Naive thymus-derived CD8-positive, alpha-beta T cell (primary cell): Measurements from ENCODE around the gene RIPK1. TPM values are rescaled to one million over a fixed set of nuclear protein-coding genes. Genes with fewer than 3 reads are reported as not detected.
"Not testable (repeated sequence)": the region's sequence is repeated elsewhere in the genome, so short reads cannot be mapped to it uniquely, and the experiment has no call there.

ENCODE experiments used
- ATAC-seq, 2 donors: fragments of 150-1000 bp; cut with Tn5 transposase in 1 of 2; sonication (Bioruptor Pico), chemical (Tn5 transposase) in 1 of 2; 1 replicate in 1 of 2; 2 replicates in 1 of 2; pipeline ENCODE4 v1.10.0; 2021; ENCODE audit warnings: mild to moderate bottlenecking in 2 of 2, moderate library complexity in 2 of 2
- POLR2A ChIA-PET: fragments of 350-600 bp; sonication (Branson Sonifier 250); formaldehyde crosslinking; loops from one replicate; lab custom pipeline; 2021; ENCODE audit warnings: antibody characterized with exemption; lab: Charles Lee
- DNase-seq, 10 donors: peaks; one replicate each; pipeline versions ENCODE4 v3.0.0 to v3.0.0-alpha.2; 2020 to 2022
- H3K27ac Mint-ChIP-seq, 10 donors: one replicate each; pipeline ENCODE4 v1.8.0; 2020 to 2022; ENCODE audit warnings: mild to moderate bottlenecking in 10 of 10, mixed read lengths in 10 of 10, moderate library complexity in 4 of 10, inconsistent platforms in 1 of 10
- H3K27me3 Mint-ChIP-seq, 5 donors: one replicate each; pipeline ENCODE4 v1.8.0; 2021 to 2022; ENCODE audit warnings: mixed read lengths in 5 of 5
- H3K36me3 Mint-ChIP-seq, 3 donors: one replicate each; pipeline ENCODE4 v1.8.0; 2020 to 2022; ENCODE audit warnings: mixed read lengths in 3 of 3, mild to moderate bottlenecking in 2 of 3, inconsistent platforms in 1 of 3
- H3K4me1 Mint-ChIP-seq, 4 donors: one replicate each; pipeline ENCODE4 v1.8.0; 2021 to 2022; ENCODE audit warnings: mixed read lengths in 4 of 4
- H3K4me3 Mint-ChIP-seq, 10 donors: one replicate each; pipeline ENCODE4 v1.8.0; 2020 to 2022; ENCODE audit warnings: mild to moderate bottlenecking in 10 of 10, mixed read lengths in 10 of 10, moderate library complexity in 6 of 10, inconsistent platforms in 1 of 10
- H3K9me3 Mint-ChIP-seq, 9 donors: one replicate each; pipeline ENCODE4 v1.8.0; 2020 to 2022; ENCODE audit warnings: mixed read lengths in 9 of 9, mild to moderate bottlenecking in 3 of 9, inconsistent platforms in 1 of 9, moderate library complexity in 1 of 9
- polyA plus RNA-seq, 3 donors: library from polyadenylated mRNA; unstranded; fragments of 300-500 nt; fragmentation: Illumina TruSeq; gene quantifications; one replicate each; pipeline ENCODE4 v1.2.3, GENCODE V29; 2021
- total RNA-seq, 8 experiments: library from RNA in 2 of 8; stranded (reverse) in 2 of 8; gene quantifications; one replicate each; pipeline ENCODE4 v1.2.3 and lab custom pipeline; 2021 to 2026

Gene RIPK1
- total and polyA plus RNA-seq, 5 experiments from 2014 or later: 9.5 to 35.3 (median 17.5) TPM

GRCh38 chr6:3032986-3033385 lies 35.3 kb upstream of the RIPK1 start:
- H3K27me3 Mint-ChIP-seq: peaks cover 0 to 14% (median 3%) of the 10 kb centered on the region in 5 donors
- H3K9me3 Mint-ChIP-seq: no peaks in the 10 kb centered on the region
- POLR2A ChIA-PET: interaction anchor here (0.5 to 1.4 kb wide), 2 partner anchors 33 to 130 kb away, joined by 3 read pairs; partner anchors contain the start of gene NQO2
- H3K4me3 Mint-ChIP-seq: no peak overlapping the region
- no peak for ATAC-seq
- H3K36me3 Mint-ChIP-seq: peaks cover 0 to 3% (median 0%) of the 10 kb centered on the region in 3 donors
- H3K4me1 Mint-ChIP-seq: peaks cover 3 to 16% (median 9%) of the 10 kb centered on the region in 4 donors
- no peak overlapping the region for H3K27ac Mint-ChIP-seq
- no peak for DNase-seq

- Mint-ChIP-seq H3K4me3 (no peak overlapping the region), H3K36me3 (peaks cover 0 to 3% (median 0%) of the 10 kb centered on the region in 3 donors), H3K27ac (no peak overlapping the region), H3K4me1 (peaks cover under 1 to 9% (median 3%) of the 10 kb centered on the region in 4 donors), H3K27me3 (peaks cover 0 to 14% (median 3%) of the 10 kb centered on the region in 5 donors), H3K9me3 (no peaks in the 10 kb centered on the region)
- ATAC-seq (no peak), DNase-seq (no peak)
- POLR2A ChIA-PET: no interaction called here
These were observed 34.6 kb upstream of the RIPK1 start for GRCh38 chr6:3033652-3034051.

GRCh38 chr6:3035397-3035796 lies 32.9 kb upstream of the RIPK1 start:
- ATAC-seq (no peak), DNase-seq (no peak)
- Mint-ChIP-seq H3K36me3 (peaks cover 0 to 3% (median 0%) of the 10 kb centered on the region in 3 donors), H3K27ac (no peak overlapping the region), H3K9me3 (no peaks in the 10 kb centered on the region), H3K4me1 (peaks cover 0 to 6% (median 1%) of the 10 kb centered on the region in 4 donors), H3K4me3 (no peak overlapping the region), H3K27me3 (peaks cover 0 to 12% (median 0%) of the 10 kb centered on the region in 5 donors)
- POLR2A ChIA-PET: interaction anchor here (1.4 to 1.8 kb wide), 2 partner anchors 13 to 18 kb away, joined by 3 to 4 read pairs; no protein-coding TSS in a partner anchor

- H3K27me3 Mint-ChIP-seq: peaks cover 0 to 4% (median 0%) of the 10 kb centered on the region in 5 donors
- POLR2A ChIA-PET: interaction anchor here (1.4 to 1.8 kb wide), 2 partner anchors 11 to 16 kb away, joined by 3 to 4 read pairs; no protein-coding TSS in a partner anchor
- no peaks in the 10 kb centered on the region for H3K9me3 Mint-ChIP-seq
- ATAC-seq (no peak), DNase-seq (no peak)
- peaks cover 0 to 3% (median 0%) of the 10 kb centered on the region in 3 donors for H3K36me3 Mint-ChIP-seq
- H3K4me3 Mint-ChIP-seq: no peak overlapping the region
- H3K4me1 Mint-ChIP-seq: peaks cover 0 to 5% (median under 1%) of the 10 kb centered on the region in 4 donors
- H3K27ac Mint-ChIP-seq: no peak overlapping the region
These were observed 31.2 kb upstream of the RIPK1 start for GRCh38 chr6:3036861-3037637.

GRCh38 chr6:3037638-3038365 lies 30.5 kb upstream of the RIPK1 start:
- POLR2A ChIA-PET: no interaction called here

GRCh38 chr6:3039384-3039783 lies 28.9 kb upstream of the RIPK1 start:
- Mint-ChIP-seq H3K27me3 (peaks cover 0 to 2% (median 0%) of the 10 kb centered on the region in 5 donors), H3K9me3 (no peaks in the 10 kb centered on the region), H3K4me1 (peaks cover 0 to 1% (median 0%) of the 10 kb centered on the region in 4 donors), H3K27ac (no peak overlapping the region), H3K36me3 (peaks cover 0 to 3% (median 0%) of the 10 kb centered on the region in 3 donors), H3K4me3 (no peak overlapping the region)
- POLR2A ChIA-PET: interaction anchor here (1.3 kb wide), 1 partner anchor 14 kb away, joined by 3 read pairs; no protein-coding TSS in a partner anchor
- DNase-seq: no peak
- no peak for ATAC-seq

More at GRCh38 chr6:3037638-3038365, 30.5 kb upstream of the RIPK1 start:
- H3K27ac Mint-ChIP-seq: no peak overlapping the region
- peaks cover 0 to 3% (median 0%) of the 10 kb centered on the region in 3 donors for H3K36me3 Mint-ChIP-seq
- H3K4me3 Mint-ChIP-seq: no peak overlapping the region
- peaks cover 0 to 2% (median 0%) of the 10 kb centered on the region in 5 donors for H3K27me3 Mint-ChIP-seq
- peaks cover 0 to 1% (median 0%) of the 10 kb centered on the region in 4 donors for H3K4me1 Mint-ChIP-seq
- ATAC-seq (no peak), DNase-seq (no peak)
- H3K9me3 Mint-ChIP-seq: no peaks in the 10 kb centered on the region

GRCh38 chr6:3041147-3041546 lies 27.1 kb upstream of the RIPK1 start:
- POLR2A ChIA-PET: no interaction called here
- H3K27me3 Mint-ChIP-seq: peaks cover 0 to 1% (median 0%) of the 10 kb centered on the region in 5 donors
- no peak for ATAC-seq
- H3K4me1 Mint-ChIP-seq: no peaks in the 10 kb centered on the region
- no peaks in the 10 kb centered on the region for H3K36me3 Mint-ChIP-seq
- no peaks in the 10 kb centered on the region for H3K9me3 Mint-ChIP-seq
- no peak for DNase-seq
- H3K4me3 Mint-ChIP-seq: no peak overlapping the region
- no peak overlapping the region for H3K27ac Mint-ChIP-seq

GRCh38 chr6:3041606-3042005 lies 26.7 kb upstream of the RIPK1 start:
- H3K27ac Mint-ChIP-seq: no peak overlapping the region
- H3K9me3 Mint-ChIP-seq: no peaks in the 10 kb centered on the region
- POLR2A ChIA-PET: no interaction called here
- H3K27me3 Mint-ChIP-seq: peaks cover 0 to 1% (median 0%) of the 10 kb centered on the region in 5 donors
- H3K4me1 Mint-ChIP-seq: no peaks in the 10 kb centered on the region
- H3K4me3 Mint-ChIP-seq: no peak overlapping the region
- H3K36me3 Mint-ChIP-seq: no peaks in the 10 kb centered on the region
- ATAC-seq (no peak), DNase-seq (no peak)

GRCh38 chr6:3045369-3045768 lies 22.9 kb upstream of the RIPK1 start:
- POLR2A ChIA-PET: interaction anchor here (1.6 kb wide), 1 partner anchor 8 kb away, joined by 6 read pairs; no protein-coding TSS in a partner anchor
- no peak overlapping the region for H3K4me3 Mint-ChIP-seq
- ATAC-seq: no peak
- no peak for DNase-seq
- H3K27me3 Mint-ChIP-seq: peaks cover 0 to 9% (median 1%) of the 10 kb centered on the region in 5 donors
- H3K4me1 Mint-ChIP-seq: no peaks in the 10 kb centered on the region
- no peaks in the 10 kb centered on the region for H3K36me3 Mint-ChIP-seq
- H3K9me3 Mint-ChIP-seq: no peaks in the 10 kb centered on the region
- H3K27ac Mint-ChIP-seq: no peak overlapping the region

GRCh38 chr6:3045777-3046176 lies 22.5 kb upstream of the RIPK1 start:
- Mint-ChIP-seq H3K4me3 (no peak overlapping the region), H3K36me3 (no peaks in the 10 kb centered on the region), H3K9me3 (no peaks in the 10 kb centered on the region), H3K27ac (no peak overlapping the region), H3K4me1 (no peaks in the 10 kb centered on the region), H3K27me3 (peaks cover 0 to 9% (median 1%) of the 10 kb centered on the region in 5 donors)
- DNase-seq (no peak), ATAC-seq (no peak)
- POLR2A ChIA-PET: no interaction called here

- ATAC-seq (no peak), DNase-seq (no peak)
- Mint-ChIP-seq H3K9me3 (no peaks in the 10 kb centered on the region), H3K36me3 (no peaks in the 10 kb centered on the region), H3K4me1 (no peaks in the 10 kb centered on the region), H3K4me3 (no peak overlapping the region), H3K27ac (no peak overlapping the region), H3K27me3 (peaks cover 0 to 9% (median 1%) of the 10 kb centered on the region in 5 donors)
- POLR2A ChIA-PET: no interaction called here
These were observed 22.0 kb upstream of the RIPK1 start for GRCh38 chr6:3046295-3046694.

GRCh38 chr6:3048009-3048408 lies 20.3 kb upstream of the RIPK1 start:
- POLR2A ChIA-PET: interaction anchor here (1.0 kb wide), 1 partner anchor 12 kb away, joined by 3 read pairs; no protein-coding TSS in a partner anchor
- not testable (repeated sequence) for H3K27ac Mint-ChIP-seq, H3K27me3 Mint-ChIP-seq, H3K9me3 Mint-ChIP-seq, DNase-seq, H3K4me3 Mint-ChIP-seq, H3K36me3 Mint-ChIP-seq, ATAC-seq, H3K4me1 Mint-ChIP-seq
